Measurements from ENCODE around the gene CD1C. TPM values are rescaled to one million over a fixed set of nuclear protein-coding genes. Genes with fewer than 3 reads are reported as not detected.
A peak's percentile ranks its signal among the peaks of the same experiment; 100 is the strongest.

Gene CD1C
- polyA plus RNA-seq (not detected in 3 replicates), polyA minus RNA-seq (not detected in 3 replicates)
- not detected for polyA plus RNA-seq (2011; ENCODE audit: low read depth)
- polyA plus RNA-seq (2011; cell fraction: cytosol; rRNA removed), result not detected in 2 replicates
- not detected in 2 replicates for polyA plus RNA-seq (2011; cell fraction: nucleus; rRNA removed)
- polyA plus RNA-seq (2012; ENCODE audit: low replicate concordance), result not detected in 2 replicates
- polyA minus RNA-seq (2011; cell fraction: cytosol; rRNA and poly(A)+ RNA removed), result not detected
- not detected in 2 replicates for polyA minus RNA-seq (2011; cell fraction: nucleus; rRNA and poly(A)+ RNA removed)

GRCh38 chr1:158289811-158290210 is at the start of gene CD1C:
CD1C (plus strand) TSS chr1:158289923; CDS start chr1:158290065, 142 bp downstream.
- no peak within 1 kb of the TSS for H3K4me3 ChIP-seq (ENCODE audit: control insufficient read depth in 2 of 3, extremely low read depth in 1 of 3, insufficient read depth in 2 of 3, low read depth in 1 of 3, low read length in 3 of 3)
- H3K4me2 ChIP-seq (ENCODE audit: control insufficient read depth, extremely low read depth, insufficient read depth, low read depth, low read length), result no peak within 1 kb of the TSS
- H3K27ac ChIP-seq (ENCODE audit: control insufficient read depth, insufficient read depth, low read length), result no peak within 1 kb of the TSS
- dilution Hi-C loops (cut with MboI; ENCODE audit: extremely low pct_ligation_motif_present, low sequenced_read_pairs), result no loop called here
- FAIRE-seq (no peak), DNase-seq (ENCODE audit: low read depth, low spot score) (no peak)
- no peaks in the 10 kb centered on the region for H3K36me3 ChIP-seq (ENCODE audit: control insufficient read depth in 2 of 2, extremely low read depth in 1 of 2, insufficient read depth in 2 of 2, low read length in 2 of 2)
- no peaks in the 10 kb centered on the region for H3K9me1 ChIP-seq (ENCODE audit: control insufficient read depth, extremely low read depth, insufficient read depth, low read length)
- H3K27me3 ChIP-seq (ENCODE audit: control insufficient read depth, extremely low read depth, insufficient read depth, low read length), result no peaks in the 10 kb centered on the region
- H3K9ac ChIP-seq (ENCODE audit: control insufficient read depth, extremely low read depth, insufficient read depth, low read length), result no peak within 1 kb of the TSS
- H3K79me2 ChIP-seq (ENCODE audit: control insufficient read depth, insufficient read depth, low read length), result no peaks in the 10 kb centered on the region
- TF ChIP-seq CTCF (optimal IDR thresholded peaks at IDR 0.05 in 1 of 3, IDR thresholded peaks at IDR 0.05 in 1 of 3, conservative IDR thresholded peaks at IDR 0.05 in 1 of 3; ENCODE audit: extremely low read depth in 1 of 3, insufficient read depth in 2 of 3, low read length in 3 of 3), result no peak
- no peak for TF ChIP-seq EZH2 (IDR thresholded peaks at IDR 0.05; ENCODE audit: low read length)
- no peak within 1 kb of the TSS for H2AFZ ChIP-seq (ENCODE audit: control insufficient read depth, low read length)
- H3K4me1 ChIP-seq (ENCODE audit: control insufficient read depth, extremely low read depth, insufficient read depth, low read length), result no peaks in the 10 kb centered on the region
- H3K9me3 ChIP-seq (ENCODE audit: control insufficient read depth, low read depth, low read length), result no peaks in the 10 kb centered on the region
- H4K20me1 ChIP-seq (ENCODE audit: control insufficient read depth, extremely low read depth, insufficient read depth, low read length), result no peaks in the 10 kb centered on the region

- Histone ChIP-seq H3K79me2 (ENCODE audit: control insufficient read depth, insufficient read depth, low read length) (no peaks in the 10 kb centered on the region), H2AFZ (ENCODE audit: control insufficient read depth, low read length) (no peak overlapping the region), H3K4me3 (ENCODE audit: control insufficient read depth in 2 of 3, extremely low read depth in 1 of 3, insufficient read depth in 2 of 3, low read depth in 1 of 3, low read length in 3 of 3) (no peak overlapping the region), H3K4me1 (ENCODE audit: control insufficient read depth, extremely low read depth, insufficient read depth, low read length) (no peaks in the 10 kb centered on the region), H3K9ac (ENCODE audit: control insufficient read depth, extremely low read depth, insufficient read depth, low read length) (no peak overlapping the region), H3K9me1 (ENCODE audit: control insufficient read depth, extremely low read depth, insufficient read depth, low read length) (no peaks in the 10 kb centered on the region), H3K4me2 (ENCODE audit: control insufficient read depth, extremely low read depth, insufficient read depth, low read depth, low read length) (no peak overlapping the region), H3K27me3 (ENCODE audit: control insufficient read depth, extremely low read depth, insufficient read depth, low read length) (no peaks in the 10 kb centered on the region), H3K36me3 (ENCODE audit: control insufficient read depth in 2 of 2, extremely low read depth in 1 of 2, insufficient read depth in 2 of 2, low read length in 2 of 2) (no peaks in the 10 kb centered on the region), H3K9me3 (ENCODE audit: control insufficient read depth, low read depth, low read length) (no peaks in the 10 kb centered on the region), H4K20me1 (ENCODE audit: control insufficient read depth, extremely low read depth, insufficient read depth, low read length) (no peaks in the 10 kb centered on the region), H3K27ac (ENCODE audit: control insufficient read depth, insufficient read depth, low read length) (no peak overlapping the region)
- FAIRE-seq (no peak), DNase-seq (ENCODE audit: low read depth, low spot score) (no peak)
- TF ChIP-seq CTCF (optimal IDR thresholded peaks at IDR 0.05 in 1 of 3, IDR thresholded peaks at IDR 0.05 in 1 of 3, conservative IDR thresholded peaks at IDR 0.05 in 1 of 3; ENCODE audit: extremely low read depth in 1 of 3, insufficient read depth in 2 of 3, low read length in 3 of 3) (peak in 1 of 3 experiments; percentile 23), EZH2 (IDR thresholded peaks at IDR 0.05; ENCODE audit: low read length) (no peak)
- dilution Hi-C loops (cut with MboI; ENCODE audit: extremely low pct_ligation_motif_present, low sequenced_read_pairs), result no loop called here
Observed at GRCh38 chr1:158246650-158247049, 43.1 kb upstream of the CD1C start.

All from keratinocyte (primary cell).